GM21737 (cell line): ENCODE measurements around the gene ATF6.
"Not testable (repeated sequence)": the region's sequence is repeated elsewhere in the genome, so short reads cannot be mapped to it uniquely, and the experiment has no call there.

ENCODE experiments used
- ATAC-seq: cut with Tn5 transposase; IDR thresholded peaks from one replicate; pipeline ENCODE4 v1.9.1; 2021; ENCODE audit warnings: mild to moderate bottlenecking, moderate library complexity; ENCODE audit not compliant: unreplicated experiment

Gene ATF6

DNA sequence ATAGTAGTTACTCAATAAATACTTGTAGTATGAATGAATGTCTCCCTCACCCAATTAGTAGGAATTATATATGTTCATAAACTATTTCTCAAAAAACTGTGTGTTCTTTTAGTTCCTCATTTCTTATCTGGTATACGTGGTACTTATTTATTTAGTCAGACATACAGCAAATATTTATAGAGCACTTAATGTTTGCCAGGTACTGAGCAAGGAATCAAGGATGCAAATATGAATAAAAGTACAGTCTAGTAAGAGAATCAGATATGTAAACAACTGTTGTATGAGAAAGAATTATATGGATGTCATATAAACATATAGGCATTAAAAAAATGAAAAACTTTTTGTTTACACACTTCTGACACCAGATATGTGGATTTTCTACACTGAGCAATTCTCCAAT, 58.5 kb downstream of the ATF6 start:
- ATAC-seq: no peak

DNA sequence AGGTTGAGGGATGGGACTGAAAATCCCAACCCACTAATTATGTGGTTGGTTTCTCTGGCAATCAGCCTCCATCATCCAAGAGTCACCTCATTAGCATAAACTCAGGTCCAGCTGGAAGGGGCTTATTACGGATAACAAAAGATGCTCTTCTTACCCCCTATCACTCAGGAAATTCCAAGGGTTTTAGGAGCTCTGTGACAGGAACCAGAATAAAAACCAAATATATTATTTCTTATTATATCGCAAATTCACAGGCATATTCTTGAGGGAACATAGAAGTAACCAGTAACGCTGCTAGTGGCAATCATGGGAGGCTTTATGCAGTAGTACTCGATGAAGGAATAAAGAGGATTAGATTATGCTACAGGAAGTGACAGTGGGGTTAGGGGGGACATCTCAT, 59.7 kb downstream of the ATF6 start:
- no peak for ATAC-seq

- ATAC-seq: no peak
Observed at GRCh38 chr1:161826478-161826877, 60.4 kb downstream of the ATF6 start.

GRCh38 chr1:161827786-161828185, 61.7 kb downstream of the ATF6 start:
- ATAC-seq: no peak

GRCh38 chr1:161832299-161832907, 66.3 kb downstream of the ATF6 start:
- not testable (repeated sequence) for ATAC-seq

DNA sequence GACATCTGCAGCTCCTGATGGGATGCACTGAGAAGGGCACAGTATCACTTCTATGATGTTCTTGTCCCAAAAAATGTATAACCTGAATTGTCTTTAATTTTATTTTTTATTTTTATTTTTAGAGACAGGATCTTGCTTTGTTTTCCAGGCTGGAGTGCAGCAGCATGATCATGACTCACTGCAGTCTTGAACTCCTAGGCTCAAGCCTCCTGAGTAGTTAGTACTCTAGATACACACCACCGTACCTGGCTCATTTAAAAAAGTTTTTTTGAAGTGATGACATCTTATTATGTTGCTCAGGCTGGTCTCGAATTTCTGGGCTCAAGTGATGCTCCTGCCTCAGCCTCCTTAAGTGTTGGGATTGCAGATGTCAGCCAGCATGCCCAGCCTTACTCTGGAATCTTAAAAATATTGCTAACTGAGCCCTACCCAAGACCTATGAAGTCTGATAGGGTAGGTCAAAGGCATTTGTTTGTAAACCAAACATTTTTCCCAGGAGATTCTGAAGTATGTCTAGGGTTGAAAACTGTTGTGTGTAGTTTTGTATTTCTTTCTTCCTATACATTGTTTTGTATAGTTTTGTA, 68.9 kb downstream of the ATF6 start:
- no peak for ATAC-seq

GRCh38 chr1:161836018-161836417, 69.9 kb downstream of the ATF6 start:
- no peak for ATAC-seq

- ATAC-seq: no peak
Observed at GRCh38 chr1:161838362-161838761, 72.2 kb downstream of the ATF6 start.

DNA sequence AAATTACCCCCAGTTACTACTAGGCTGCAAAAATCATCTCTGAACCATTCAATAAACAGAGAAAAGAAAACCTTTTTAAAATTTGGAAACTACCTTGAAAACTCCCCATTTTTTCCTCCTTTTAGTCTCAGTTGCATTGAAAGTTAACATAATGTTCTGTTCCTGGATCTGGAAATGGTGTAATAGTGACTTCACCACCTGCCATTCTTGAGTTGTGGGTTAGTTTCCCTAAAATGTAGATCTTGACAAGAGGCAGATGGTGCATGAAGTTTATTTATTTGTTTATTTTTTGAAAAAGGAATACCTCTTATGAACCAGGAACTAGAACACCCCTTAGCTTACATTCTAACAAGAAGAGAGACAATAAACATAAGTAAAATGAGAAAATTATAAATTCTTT, 72.8 kb downstream of the ATF6 start:
- ATAC-seq: no peak

GRCh38 chr1:161839591-161839990, 73.5 kb downstream of the ATF6 start:
- ATAC-seq: no peak

GRCh38 chr1:161840363-161840762, 74.2 kb downstream of the ATF6 start:
- ATAC-seq: no peak

GRCh38 chr1:161843156-161843555, 77.0 kb downstream of the ATF6 start:
- ATAC-seq: no peak

DNA sequence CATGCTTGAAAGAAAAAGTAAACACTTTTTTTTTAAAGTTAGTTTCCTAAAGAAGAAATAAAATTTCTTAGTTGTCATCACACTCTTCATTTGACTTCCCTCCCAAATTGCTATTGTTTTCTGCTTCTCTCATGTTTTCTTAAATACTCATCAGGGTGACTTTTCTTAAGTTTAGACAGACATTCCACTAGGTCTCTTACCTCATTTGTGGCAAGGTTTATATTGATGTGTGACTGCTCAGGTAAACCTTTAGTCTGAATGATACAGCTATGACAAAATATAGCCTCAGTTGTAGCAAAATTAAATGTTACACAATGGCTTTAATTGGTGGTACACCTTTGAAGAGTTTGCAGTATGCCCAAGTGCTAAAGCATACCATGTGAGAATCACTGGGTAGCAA, 78.6 kb downstream of the ATF6 start:
- no peak for ATAC-seq

GRCh38 chr1:161848676-161849075, 82.6 kb downstream of the ATF6 start:
- no peak for ATAC-seq

DNA sequence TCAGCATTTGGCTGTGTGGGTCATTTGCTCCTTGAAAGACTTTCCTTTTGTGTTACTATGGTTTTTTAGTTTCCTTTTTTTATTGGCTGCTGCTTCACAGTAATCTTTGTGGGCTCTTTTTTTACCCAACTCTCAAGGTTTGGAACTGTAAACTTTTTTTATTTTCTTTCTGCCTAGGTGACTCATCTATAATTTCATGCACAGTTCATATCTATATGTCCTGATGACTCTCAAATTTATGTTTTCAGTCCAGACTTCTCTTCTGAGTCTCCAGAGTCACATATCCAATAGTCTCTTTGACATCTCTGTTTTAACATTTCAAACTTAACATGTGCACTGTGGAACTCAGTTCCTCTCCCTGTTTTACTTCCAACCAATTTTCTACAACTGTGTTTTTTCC, 83.4 kb downstream of the ATF6 start:
- no peak for ATAC-seq

DNA sequence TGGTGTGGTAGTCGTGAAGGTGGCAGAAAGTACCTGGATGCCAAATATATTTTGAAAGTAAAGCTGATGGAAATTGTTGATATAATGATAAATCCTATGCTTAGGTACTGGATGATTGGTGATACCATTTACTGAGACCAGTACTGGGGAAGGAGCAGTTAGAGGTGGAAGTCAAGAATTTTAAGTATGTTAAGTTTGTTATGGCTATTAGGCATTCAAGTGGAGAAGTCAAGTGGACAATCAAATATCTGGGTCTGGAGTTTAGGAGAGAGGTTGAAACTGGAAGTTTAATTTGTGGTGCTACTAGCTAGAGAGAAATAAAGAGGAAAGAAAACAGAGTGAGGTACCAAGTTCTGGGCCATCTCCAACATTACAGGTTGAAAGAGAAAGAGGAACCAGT, 89.1 kb downstream of the ATF6 start:
- ATAC-seq: no peak

DNA sequence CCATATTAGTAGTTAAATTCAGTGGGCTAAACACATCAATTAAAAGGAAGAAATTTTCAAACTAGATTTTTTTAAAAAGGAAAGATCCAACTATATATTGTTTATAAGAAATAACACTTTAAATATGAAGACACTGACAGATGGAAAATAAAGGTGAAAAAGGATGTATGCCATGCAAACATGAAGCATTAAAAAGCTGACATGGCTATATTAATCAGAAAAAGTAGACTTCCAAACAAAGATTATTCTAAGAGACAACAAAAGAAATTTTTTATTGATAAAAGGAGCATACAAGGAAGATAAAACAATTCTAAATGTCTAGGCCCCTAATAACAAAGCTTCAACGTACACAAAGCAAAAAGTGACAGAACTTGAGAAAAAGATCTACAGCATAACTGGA, 92.2 kb downstream of the ATF6 start:
- no peak for ATAC-seq

- ATAC-seq: no peak
Observed at GRCh38 chr1:161863549-161863948, 97.4 kb downstream of the ATF6 start.

DNA sequence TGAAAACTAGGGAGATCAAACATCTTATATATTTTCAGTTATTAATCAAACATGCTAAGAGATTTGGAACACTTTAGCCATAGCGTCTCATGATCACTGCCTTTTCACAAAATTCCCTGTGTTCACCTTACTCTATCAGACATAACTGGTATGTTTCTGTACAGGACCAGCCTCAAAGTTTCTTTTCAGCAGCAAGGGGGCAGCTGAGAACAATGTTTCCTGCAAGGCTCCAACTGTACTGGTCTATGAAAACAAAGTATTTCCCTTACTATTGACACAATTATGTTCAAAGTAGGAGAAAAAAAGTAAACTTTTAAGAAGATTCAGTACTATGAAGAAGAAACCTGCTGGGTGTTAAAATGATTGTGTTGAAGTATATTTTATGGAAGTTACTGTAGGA, 98.5 kb downstream of the ATF6 start:
- no peak for ATAC-seq

GRCh38 chr1:161866241-161866640, 100.1 kb downstream of the ATF6 start:
- no peak for ATAC-seq

DNA sequence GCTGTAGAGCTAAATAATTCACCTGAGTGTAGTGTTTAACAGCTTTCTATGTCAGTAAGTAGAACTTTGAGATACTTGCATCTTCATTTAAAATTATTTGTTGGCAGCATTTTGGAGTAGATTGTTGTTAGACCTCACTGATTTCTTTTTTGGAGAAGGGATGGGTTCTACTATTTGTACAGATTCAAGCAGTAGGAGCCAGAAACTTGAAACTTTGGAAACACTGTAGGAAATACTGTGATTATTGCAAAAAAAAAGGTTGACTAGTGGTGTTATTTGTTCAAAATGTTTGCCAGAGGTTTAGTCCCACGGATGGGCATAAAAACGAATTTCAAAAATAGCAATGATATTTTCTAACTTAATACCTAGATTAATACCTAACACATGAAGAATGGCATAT, 102.7 kb downstream of the ATF6 start:
- ATAC-seq: no peak

DNA sequence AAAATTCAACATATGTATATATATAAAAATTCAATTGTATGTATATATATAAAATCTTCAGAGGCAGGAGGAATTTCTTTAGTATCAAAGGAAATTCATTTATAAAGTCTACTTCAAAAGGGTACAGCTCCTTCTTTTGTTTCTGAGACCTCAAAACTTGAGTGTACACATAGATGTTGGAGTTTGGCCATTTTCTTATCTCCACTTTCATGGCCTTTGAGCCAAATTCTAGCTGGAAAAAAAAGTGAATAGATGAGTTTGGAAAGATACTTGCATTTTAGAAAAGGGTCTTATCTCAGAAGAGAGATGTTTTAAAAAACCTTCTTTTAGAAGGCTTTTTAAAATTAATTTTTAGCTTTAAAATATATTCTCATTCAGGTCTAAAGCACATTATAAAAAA, 103.2 kb downstream of the ATF6 start:
- no peak for ATAC-seq

DNA sequence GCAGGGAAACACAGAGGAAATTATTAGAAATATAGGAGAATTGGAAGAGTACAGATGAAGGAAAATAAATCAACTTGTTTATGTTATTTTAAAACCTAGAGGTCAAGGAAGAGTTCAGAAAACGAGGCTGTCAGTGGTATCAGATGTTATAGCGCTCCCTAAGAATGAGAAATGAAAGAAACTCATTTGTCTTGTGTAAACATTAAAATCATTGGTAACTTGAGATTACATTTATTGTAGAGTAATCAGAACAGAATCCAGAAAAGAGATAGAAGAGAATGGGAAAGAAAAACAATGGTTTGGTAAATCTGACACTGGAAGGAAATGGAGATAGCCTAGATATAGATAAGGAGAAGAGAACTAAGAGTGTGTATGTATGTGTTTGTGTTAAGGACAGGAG, 106.4 kb downstream of the ATF6 start:
- ATAC-seq: no peak
